Esophagus muscularis mucosa (tissue), 3 donors: ENCODE results near the gene ANLN.

Source experiments
- CTCF ChIP-seq, 3 experiments: fragments of 200-600 bp in 2 of 3; fragments of 450-650 bp in 1 of 3; sonication (generic) in 2 of 3; IDR thresholded peaks; one replicate each; pipeline ENCODE4 v1.5.1; 2017 to 2019; ENCODE audit warnings: antibody characterized with exemption in 3 of 3, mild to moderate bottlenecking in 2 of 3, moderate library complexity in 1 of 3
- POLR2A ChIP-seq: fragments of 450-650 bp; IDR thresholded peaks from one replicate; pipeline ENCODE4 v1.6.1; 2017; ENCODE audit warnings: antibody characterized with exemption, moderate library complexity, mild to moderate bottlenecking, low read depth
- POLR2AphosphoS5 ChIP-seq, 2 donors: sonication (generic); formaldehyde crosslinking; IDR thresholded peaks; one replicate each; pipeline ENCODE4 v1.6.1; 2017; ENCODE audit warnings: antibody characterized with exemption in 2 of 2

GRCh38 chr7:36403452-36403851 lies 13.8 kb downstream of the ANLN start:
- TF ChIP-seq POLR2A (no peak), CTCF (IDR thresholded peaks at IDR 0.05) (no peak), POLR2AphosphoS5 (IDR thresholded peaks at IDR 0.05) (no peak)
